Smooth muscle cell (in vitro differentiated cells): ENCODE measurements around the gene NID1. TPM values are rescaled to one million over a fixed set of nuclear protein-coding genes. Genes with fewer than 3 reads are reported as not detected.

Source experiments
- DNase-seq: peaks from one replicate; lab custom pipeline; 2025; ENCODE audit not compliant: unreplicated experiment; lab: John Stamatoyannopoulos, UW
- H2AFZ ChIP-seq: fragments of 200-600 bp; sonication (generic); 2 replicates; pipeline ENCODE4 v1.6.0; 2016; ENCODE audit warnings: antibody characterized with exemption, low read depth, mild to moderate bottlenecking
- H3F3A ChIP-seq: fragments of 200-600 bp; sonication (generic); 2 replicates; pipeline ENCODE4 v1.6.0; 2017; ENCODE audit warnings: antibody characterized with exemption, low read depth
- H3K27ac ChIP-seq: fragments of 200-600 bp; sonication (generic); 2 replicates; pipeline ENCODE4 v1.5.1; 2016; ENCODE audit warnings: low read depth, mild to moderate bottlenecking
- H3K27me3 ChIP-seq: fragments of 200-600 bp; sonication (generic); 2 replicates; pipeline ENCODE4 v1.6.1; 2016; ENCODE audit warnings: low read depth, mild to moderate bottlenecking
- H3K36me3 ChIP-seq: fragments of 200-600 bp; sonication (generic); 2 replicates; pipeline ENCODE4 v1.5.1; 2016; ENCODE audit warnings: low read depth
- H3K4me1 ChIP-seq: fragments of 200-600 bp; sonication (generic); 2 replicates; pipeline ENCODE4 v1.5.1; 2016; ENCODE audit warnings: low read depth
- H3K4me2 ChIP-seq: fragments of 200-600 bp; sonication (generic); 2 replicates; pipeline ENCODE4 v1.6.0; 2016; ENCODE audit warnings: mild to moderate bottlenecking
- H3K4me3 ChIP-seq: fragments of 200-600 bp; sonication (generic); 2 replicates; pipeline ENCODE4 v1.5.1; 2016; ENCODE audit warnings: mild to moderate bottlenecking
- H3K79me2 ChIP-seq: fragments of 200-600 bp; sonication (generic); 2 replicates; pipeline ENCODE4 v1.6.0; 2016; ENCODE audit warnings: low read depth, mild to moderate bottlenecking
- H3K9ac ChIP-seq: fragments of 200-600 bp; sonication (generic); 2 replicates; pipeline ENCODE4 v1.6.0; 2016; ENCODE audit warnings: low read depth
- H3K9me3 ChIP-seq: fragments of 200-600 bp; sonication (generic); replicated peaks from 2 replicates; pipeline ENCODE4 v1.5.1; 2016; ENCODE audit warnings: low read depth
- H4K20me1 ChIP-seq: fragments of 200-600 bp; sonication (generic); 2 replicates; pipeline ENCODE4 v1.6.0; 2016; ENCODE audit warnings: low read depth
- WGBS: methylation state at CpG from one replicate; pipeline ENCODE4 v1.1.7; 2016; ENCODE audit warnings: low lambda C conversion rate; 5-methylcytosine and 5-hydroxymethylcytosine counted together
- polyA plus RNA-seq: library from polyadenylated mRNA; unstranded; fragments of >200 nt; fragmentation: Nextera tagmentation; extraction: Ambion mirVana; gene quantifications from 2 replicates; pipeline ENCODE4 v1.2.1, GENCODE V29; 2016
- total RNA-seq: library from RNA; depleted of rRNA; stranded (reverse); fragments of >200 nt; gene quantifications from 2 replicates; pipeline ENCODE4 v1.2.3, GENCODE V29; 2014
- TF ChIP-seq, protein P1 (sequence below): fragments of 200-600 bp; sonication (generic); IDR thresholded peaks from 2 replicates; pipeline ENCODE4 v1.5.1; 2017; ENCODE audit warnings: borderline replicate concordance, mild to moderate bottlenecking, antibody characterized with exemption; ENCODE audit not compliant: insufficient read depth, poor library complexity, severe bottlenecking

The NID1 gene
- total and polyA plus RNA-seq, 2 experiments from 2014 or later, result 52.9 to 74.1 TPM

- WGBS, result 56% methylated on average over 8 of the region's 8 CpGs
- Histone ChIP-seq H3K9me3 (no peaks in the 10 kb centered on the region), H3K4me3 (peak overlapping the region; percentile 0), H3K79me2 (no peaks in the 10 kb centered on the region), H3K4me1 (no peaks in the 10 kb centered on the region), H4K20me1 (no peaks in the 10 kb centered on the region), H3K9ac (no peak overlapping the region), H3K27me3 (no peaks in the 10 kb centered on the region), H3K27ac (peak overlapping the region; percentile 5), H3K4me2 (peak overlapping the region; percentile 30), H2AFZ (peak overlapping the region; percentile 13), H3F3A (no peaks in the 10 kb centered on the region), H3K36me3 (no peaks in the 10 kb centered on the region)
- TF ChIP-seq, protein P1, sequence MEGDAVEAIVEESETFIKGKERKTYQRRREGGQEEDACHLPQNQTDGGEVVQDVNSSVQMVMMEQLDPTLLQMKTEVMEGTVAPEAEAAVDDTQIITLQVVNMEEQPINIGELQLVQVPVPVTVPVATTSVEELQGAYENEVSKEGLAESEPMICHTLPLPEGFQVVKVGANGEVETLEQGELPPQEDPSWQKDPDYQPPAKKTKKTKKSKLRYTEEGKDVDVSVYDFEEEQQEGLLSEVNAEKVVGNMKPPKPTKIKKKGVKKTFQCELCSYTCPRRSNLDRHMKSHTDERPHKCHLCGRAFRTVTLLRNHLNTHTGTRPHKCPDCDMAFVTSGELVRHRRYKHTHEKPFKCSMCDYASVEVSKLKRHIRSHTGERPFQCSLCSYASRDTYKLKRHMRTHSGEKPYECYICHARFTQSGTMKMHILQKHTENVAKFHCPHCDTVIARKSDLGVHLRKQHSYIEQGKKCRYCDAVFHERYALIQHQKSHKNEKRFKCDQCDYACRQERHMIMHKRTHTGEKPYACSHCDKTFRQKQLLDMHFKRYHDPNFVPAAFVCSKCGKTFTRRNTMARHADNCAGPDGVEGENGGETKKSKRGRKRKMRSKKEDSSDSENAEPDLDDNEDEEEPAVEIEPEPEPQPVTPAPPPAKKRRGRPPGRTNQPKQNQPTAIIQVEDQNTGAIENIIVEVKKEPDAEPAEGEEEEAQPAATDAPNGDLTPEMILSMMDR, result no peak
- no peak for DNase-seq
Measured at GRCh38 chr1:236083650-236084385, 18.9 kb upstream of the NID1 start.

DNA sequence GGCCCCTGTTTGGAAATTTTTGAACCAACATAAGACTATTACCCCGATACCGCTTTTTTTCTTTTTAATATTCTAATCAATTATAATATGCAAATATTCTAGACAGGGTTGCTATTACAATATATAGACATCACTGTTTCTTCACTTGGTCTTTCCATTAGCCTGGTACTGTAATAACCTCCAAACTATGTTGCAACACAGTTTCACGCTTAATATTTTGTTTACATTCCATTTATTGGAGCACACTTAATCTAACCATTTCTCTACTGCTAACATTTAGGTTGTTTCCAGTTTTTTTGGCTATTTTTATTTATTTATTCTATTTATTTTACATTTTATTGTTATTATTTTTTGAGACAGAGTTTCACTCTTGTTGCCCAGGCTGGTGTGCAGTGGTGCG, 17.6 kb upstream of the NID1 start:
- H3F3A ChIP-seq, result no peaks in the 10 kb centered on the region
- H3K27ac ChIP-seq, result no peak overlapping the region
- H3K9me3 ChIP-seq, result no peaks in the 10 kb centered on the region
- H2AFZ ChIP-seq, result no peak overlapping the region
- H4K20me1 ChIP-seq, result no peaks in the 10 kb centered on the region
- no peaks in the 10 kb centered on the region for H3K79me2 ChIP-seq
- H3K4me3 ChIP-seq, result no peak overlapping the region
- TF ChIP-seq, protein P1, result no peak
- no peak overlapping the region for H3K9ac ChIP-seq
- DNase-seq, result no peak
- no peaks in the 10 kb centered on the region for H3K27me3 ChIP-seq
- H3K36me3 ChIP-seq, result no peaks in the 10 kb centered on the region
- no peak overlapping the region for H3K4me2 ChIP-seq
- WGBS, result 90% methylated on average over 4 of the region's 4 CpGs
- H3K4me1 ChIP-seq, result no peaks in the 10 kb centered on the region

DNA sequence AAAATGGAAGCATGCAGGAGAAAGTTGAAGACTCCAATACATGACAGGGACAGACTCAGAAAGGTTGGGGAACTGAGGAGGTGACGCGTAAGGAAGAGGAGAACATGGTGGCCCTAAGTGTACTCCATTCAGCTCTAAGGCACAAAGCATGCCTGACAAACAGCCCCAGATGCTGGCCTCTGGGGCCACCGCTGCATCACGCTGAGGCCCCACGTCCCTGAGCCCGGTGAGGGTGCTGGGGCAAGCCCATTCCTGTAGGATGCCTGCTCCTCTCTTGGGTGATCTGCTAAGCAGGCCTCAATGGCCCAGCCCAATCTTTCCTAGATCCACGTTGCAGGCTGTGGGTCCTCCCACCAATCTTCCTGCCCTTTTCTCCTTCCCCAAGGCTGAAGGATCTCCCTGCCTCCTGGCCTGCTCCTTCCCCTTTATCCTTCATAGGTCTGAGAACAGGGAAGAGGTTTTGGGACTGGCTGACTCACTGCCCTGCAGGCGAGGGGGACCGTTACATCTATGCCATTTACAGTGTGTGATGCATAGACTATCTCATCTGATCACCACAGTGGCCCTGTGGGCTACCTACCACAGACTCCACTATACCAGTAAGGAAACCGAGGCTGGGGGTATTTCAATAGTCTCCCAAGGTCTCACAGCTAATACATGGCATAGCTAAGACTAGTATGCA, 16.8 kb upstream of the NID1 start:
- no peak for DNase-seq
- TF ChIP-seq, protein P1, result no peak
- 81% methylated on average over 10 of the region's 10 CpGs for WGBS

More for the DNA sequence above, 16.8 kb upstream of the NID1 start:
- no peak overlapping the region for H3K4me2 ChIP-seq
- no peaks in the 10 kb centered on the region for H3K9me3 ChIP-seq
- H3K27me3 ChIP-seq, result no peaks in the 10 kb centered on the region
- H3K27ac ChIP-seq, result no peak overlapping the region
- no peak overlapping the region for H2AFZ ChIP-seq
- H3F3A ChIP-seq, result no peaks in the 10 kb centered on the region
- no peaks in the 10 kb centered on the region for H4K20me1 ChIP-seq
- no peak overlapping the region for H3K4me3 ChIP-seq
- no peak overlapping the region for H3K9ac ChIP-seq
- H3K79me2 ChIP-seq, result no peaks in the 10 kb centered on the region
- H3K36me3 ChIP-seq, result no peaks in the 10 kb centered on the region
- H3K4me1 ChIP-seq, result no peaks in the 10 kb centered on the region
